ENCODE measurements around the gene ACE.
A peak's percentile ranks its signal among the peaks of the same experiment; 100 is the strongest.

The ACE gene

DNA sequence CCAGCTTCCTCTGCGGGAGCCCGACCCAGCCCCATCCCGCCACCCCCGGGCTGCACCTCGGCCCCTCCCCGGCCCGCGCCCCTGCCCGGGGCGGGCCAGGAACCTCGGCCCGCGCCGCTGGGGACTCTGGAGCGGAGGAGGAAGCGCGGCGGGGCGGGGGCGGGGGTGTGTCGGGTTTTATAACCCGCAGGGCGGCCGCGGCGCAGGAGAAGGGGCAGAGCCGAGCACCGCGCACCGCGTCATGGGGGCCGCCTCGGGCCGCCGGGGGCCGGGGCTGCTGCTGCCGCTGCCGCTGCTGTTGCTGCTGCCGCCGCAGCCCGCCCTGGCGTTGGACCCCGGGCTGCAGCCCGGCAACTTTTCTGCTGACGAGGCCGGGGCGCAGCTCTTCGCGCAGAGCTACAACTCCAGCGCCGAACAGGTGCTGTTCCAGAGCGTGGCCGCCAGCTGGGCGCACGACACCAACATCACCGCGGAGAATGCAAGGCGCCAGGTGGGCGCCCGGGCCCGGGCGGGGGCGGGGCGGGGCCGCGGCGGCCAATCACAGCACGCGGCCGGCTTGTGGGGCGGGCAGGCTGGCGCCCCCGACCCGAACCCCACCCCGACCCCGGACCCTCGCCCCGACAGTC lies at the start of gene ACE:
Gene ACE, plus strand, starts transcription at position 208 of the 626 bp plus-strand sequence. Its CDS starts 34 bp downstream, at position 242.
- peak; percentile 34 to 49 for DNase-seq

DNA sequence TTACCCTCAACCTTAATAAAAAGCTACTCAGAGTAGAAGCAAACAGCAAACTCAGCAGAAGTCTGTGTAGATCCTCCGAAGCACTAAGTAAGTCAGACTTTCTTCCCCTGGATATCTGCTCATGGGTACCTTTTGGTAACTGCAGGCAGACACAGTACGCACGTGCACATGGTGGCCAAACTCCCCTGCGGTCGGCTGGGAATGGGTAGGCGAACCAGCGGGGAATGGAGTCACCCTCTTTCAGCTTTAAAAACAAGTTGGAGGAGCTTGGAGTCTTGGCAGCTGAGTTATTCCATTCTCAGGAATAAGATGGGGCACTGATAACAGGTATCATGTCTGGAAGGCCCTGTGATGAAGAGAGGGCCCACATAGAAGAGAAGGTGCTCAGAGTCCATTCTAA lies 47.1 kb upstream of the ACE start:
- no peak for DNase-seq

DNA sequence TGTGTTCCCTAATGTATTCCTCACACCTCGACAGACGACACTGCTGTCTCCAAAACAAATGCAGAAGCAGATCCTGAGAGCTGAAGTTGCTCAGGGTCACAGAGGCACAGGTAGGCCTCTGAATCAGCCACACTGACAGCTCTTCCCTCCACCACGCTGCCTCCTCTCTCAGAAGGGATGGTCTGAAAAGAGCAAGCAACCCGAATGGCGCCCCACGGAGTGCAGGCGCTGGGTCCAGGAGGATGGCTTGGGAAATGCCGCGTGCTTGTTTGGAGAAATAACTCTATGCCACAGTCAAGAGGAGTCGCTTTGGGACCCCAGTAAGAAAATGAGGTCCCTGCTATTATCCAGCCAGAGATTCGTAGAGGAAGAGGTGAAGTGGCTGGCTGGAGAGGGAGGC lies 46.6 kb upstream of the ACE start:
- no peak for DNase-seq

DNA sequence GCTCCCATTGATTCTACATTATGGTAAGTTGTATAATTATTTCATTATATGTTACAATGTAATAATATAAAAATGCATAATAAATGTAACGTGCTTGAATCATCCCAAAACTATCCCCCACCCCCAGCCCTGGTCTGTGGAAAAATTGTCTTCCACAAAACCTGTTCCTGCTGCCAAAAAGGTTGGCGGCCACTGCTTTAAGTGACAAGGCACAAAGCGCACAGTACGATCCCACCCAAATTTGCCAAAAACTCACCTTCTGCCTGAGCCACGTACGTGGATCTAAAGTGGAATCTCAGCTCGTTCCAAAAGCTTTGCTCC lies 45.3 kb upstream of the ACE start:
- no peak for DNase-seq

DNA sequence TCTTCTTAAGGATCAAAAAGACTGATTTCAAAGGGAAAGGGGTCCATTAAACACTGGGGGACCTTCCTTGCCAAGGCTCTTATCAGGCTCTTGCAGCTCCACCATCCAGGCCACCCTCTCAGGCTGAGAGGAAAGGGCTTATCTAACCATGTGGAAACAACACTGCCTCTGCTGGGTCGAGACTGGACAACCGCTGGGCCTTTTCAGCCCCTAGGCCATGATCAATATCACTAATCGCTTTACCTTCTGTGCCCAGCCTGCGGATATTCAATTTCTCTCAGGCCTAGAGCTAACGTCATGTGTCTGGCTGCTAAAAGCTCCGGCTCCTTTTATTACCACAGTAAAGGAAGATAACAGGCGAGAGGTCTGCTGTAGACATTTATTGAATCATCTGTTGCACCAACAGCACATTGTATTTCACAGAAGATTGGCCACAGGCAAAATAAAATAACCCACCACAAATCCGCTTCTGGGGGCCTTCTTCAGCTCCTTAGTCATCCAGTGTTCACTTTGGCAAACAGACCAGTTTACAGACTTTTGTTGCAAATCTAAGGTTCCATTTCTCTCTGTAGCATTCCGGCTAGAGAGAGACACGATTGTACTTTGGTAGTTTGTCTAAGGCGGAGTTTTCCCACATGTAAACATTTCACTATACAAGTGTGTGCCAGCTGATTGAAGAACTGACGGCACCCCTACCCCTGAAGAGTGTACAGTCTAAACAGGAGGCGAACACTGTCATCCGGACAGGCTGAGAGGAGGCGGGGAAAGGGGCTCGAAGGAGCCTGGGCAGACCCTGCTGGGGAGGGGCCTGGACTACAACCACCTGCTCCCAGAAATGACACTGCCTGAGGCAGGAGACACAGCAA lies 44.7 kb upstream of the ACE start:
- DNase-seq: no peak

DNA sequence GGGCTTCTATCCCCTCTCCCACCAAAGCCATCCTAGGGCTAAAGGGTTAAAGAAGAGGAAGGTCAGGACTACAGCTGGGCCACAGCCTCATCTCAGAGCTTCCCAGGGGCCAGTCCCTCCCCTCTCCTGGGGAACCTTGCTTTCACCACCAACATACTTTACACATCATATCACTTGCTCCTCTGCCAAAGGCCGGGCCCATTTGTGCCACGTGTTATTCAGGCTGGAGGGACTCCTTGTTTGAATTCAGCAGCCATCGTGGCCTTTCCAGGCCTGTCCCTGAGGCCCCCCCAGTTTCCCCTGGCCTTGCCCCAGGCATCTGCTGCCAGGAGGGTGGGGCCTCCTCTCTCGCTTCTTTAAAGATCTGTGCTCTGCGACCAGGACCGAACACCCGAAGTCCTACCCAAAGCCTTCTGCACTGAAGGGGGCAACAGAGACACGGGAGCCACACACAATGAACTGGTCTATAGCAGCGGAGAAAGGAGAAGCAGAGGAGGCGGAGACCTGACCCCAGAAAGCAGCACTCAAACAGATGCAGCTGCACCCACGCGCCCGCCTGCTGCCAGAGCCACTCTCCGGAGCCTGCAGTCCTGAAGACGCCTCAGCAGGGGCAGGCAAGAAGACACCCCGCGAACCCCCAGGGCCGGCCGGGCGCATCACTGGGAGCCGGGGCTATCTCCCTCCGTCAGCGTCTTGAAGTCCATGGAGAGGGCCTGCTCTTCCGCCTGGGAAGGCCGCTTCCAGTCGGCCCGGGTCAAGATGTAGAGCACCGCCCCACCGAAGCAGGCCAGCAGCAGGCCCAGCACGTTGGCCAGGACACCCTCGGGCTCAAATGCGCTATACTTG lies 42.9 kb upstream of the ACE start:
- DNase-seq: no peak

DNA sequence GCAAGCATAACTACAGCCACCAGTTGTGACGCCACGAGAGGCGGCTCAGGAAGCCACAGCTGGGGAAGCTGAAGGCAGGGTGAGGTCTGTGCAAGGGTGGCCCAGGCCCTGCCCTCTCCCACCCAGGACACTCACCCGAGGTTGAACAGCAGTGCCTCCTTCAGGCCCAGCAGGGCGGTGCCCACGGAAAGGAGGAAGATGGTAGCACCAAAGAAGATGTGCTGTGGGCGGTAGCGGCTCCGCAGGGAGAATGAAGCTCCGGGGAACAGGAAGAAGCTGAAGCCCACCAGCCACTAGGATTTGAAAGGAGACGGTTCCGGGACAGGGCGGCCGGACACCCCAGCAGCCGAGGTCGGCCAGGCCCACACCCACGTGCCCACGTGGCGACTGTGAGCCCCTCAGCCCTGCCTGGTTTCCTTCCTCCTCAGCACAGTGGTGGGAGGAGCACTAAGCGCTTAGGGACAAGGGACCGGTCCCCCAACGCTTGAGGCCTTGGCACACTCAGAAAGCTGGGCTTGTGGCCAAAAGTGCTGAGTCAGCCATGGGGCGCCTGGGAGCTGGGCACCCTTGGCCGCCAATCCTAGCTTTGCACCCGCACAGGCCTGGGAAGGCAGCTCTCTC lies 41.8 kb upstream of the ACE start:
- no peak for DNase-seq

DNA sequence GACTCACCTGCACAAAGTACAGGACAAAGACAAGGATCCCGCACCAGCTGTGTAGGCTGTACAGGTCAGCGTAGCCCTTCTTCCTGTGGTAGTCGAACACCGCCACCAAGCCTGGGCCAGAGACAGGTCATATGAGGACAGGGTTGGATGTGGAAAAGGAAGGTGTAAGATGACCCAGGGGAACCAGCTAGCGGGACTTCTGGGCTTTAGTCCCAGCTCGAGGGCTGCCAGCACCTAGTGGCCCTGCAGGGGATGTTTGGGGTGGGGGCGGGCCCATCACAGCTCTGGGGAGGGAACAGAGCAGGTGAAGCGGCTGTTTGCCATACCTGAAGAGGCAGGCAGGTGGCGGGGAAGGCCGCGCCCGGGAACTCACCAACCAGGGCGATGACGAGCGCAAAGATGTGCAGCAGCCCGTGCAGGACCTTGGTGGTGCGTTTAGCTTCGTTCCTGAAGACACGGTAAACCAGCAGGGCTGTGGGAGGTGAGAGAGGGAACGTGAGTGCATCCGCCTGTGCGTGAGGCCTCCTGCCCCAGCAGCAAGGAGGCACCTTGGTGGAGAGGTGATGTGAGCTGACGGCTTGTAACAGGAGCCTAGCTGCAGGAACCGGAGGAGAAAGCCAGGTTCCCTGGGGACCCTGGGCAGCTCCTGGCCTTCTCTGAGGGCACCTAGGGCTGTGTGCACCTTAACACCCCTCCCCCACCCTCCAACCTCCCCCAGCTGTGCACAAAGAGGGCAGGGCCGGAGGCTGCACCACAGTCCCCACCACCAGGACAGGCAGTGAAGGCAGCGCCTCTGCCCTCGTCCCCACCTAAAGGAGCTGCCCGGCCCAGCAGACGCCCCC lies 41.0 kb upstream of the ACE start:
- DNase-seq: no peak

DNA sequence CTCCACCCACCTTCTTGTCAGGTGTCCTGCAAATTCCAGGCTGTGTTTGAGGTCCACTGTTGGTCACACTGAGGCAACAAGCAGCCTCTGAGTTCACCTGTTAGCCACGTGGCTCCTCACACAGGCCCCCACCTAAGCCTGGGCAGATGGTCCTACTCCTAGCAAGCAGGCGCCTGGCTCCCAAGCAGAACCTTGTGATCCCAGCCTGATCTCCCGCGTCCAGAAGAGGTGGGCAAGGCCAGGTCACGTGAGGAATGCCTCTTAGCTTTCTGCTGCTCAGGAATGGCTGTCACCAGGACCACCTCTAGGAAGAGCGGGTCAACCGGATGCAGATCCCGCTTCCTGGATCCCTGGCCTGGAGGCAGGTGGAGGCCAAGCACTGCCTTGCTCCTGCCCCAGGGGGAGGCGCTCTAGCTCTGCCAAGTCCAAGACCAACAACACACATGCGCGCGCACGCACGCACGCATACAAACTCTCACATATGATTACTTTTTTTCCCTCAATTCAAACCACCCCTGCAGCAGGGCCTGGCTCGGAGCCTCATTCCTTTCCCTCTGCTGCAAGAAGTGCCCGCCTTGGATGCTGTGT lies 40.2 kb upstream of the ACE start:
- DNase-seq: no peak

DNA sequence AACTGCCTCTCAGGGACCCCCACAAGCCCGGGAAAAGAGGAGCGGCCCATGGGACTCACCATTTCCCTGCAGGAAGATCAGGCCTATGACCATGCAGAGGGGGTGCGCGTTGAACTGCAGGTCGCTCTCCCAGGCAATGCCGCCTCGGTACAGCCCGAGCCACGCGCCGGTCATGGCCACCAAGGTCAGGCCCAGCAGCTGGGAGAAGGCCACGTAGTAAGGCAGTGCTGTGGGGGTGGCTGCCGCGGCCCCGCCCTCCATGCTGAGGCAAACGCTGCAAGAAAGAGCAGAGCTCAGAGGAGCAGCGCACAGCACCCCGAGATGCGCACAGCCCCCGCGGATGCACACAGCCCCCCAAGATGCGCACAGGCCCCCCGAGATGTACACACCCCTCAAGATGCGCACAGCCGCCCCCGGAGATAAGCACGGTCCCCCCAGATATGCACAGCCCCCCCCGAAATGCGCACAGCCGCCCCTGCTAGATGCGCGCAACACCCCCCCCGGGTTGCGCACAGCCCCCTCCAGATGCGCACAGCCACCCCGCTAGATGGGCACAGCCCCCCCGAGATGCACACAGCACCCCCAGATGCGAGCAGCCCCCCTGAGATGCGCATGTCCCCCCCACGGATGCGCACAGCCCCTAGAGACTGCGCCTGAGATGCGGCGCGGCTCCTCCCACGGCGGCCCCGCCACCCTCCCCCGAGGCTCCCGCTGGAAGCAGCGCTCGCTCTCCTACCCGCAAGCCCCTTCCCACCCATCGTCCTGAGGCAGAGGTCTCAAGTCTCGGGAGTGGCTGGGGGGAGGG lies 39.4 kb upstream of the ACE start:
- DNase-seq: no peak

DNA sequence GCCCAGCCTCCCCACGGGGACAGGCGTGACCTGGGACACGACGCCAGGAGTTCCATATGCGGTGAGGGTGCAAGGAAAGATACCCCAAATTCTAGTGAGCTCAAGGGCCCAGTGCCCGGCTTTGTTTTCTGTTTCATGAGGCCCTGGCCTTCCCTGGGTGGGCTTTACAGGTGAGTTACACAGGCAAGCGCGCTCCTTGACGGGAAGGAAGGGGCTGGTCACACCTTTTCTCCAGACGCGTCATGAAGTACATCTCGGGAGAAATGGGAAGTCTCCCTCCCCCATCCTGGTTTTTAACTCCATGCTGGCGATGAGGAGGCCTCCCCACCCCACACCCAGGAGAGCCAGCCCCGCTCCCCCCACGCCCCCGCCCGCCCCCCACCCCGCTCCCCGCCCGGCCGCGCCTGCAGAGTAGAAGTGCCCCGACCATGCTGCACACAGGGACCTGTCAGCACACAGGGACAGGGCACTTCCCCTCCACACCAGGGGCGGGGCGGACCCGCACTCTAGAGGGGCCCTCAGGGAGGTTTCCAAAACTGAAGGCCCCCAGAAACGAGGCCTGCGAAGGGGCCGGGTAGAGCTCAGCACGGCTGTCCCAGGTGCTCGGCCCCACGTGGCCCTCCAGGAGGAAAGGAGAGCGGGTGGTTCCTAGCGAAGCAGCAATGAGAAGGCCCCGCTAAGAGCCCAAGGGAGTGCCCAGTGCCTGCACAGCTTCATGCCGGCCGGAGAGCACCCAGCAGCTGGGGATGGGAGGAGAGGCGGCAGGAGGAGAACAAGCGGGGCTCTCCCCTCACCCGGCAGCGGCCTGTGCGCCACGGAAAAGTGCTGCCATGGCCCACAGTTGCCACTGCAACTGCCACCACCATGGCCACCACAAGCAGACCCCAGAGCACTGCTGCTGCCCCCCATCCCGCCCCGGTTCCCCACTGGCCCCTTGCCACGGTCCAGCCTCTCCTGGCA lies 38.5 kb upstream of the ACE start:
- no peak for DNase-seq

DNA sequence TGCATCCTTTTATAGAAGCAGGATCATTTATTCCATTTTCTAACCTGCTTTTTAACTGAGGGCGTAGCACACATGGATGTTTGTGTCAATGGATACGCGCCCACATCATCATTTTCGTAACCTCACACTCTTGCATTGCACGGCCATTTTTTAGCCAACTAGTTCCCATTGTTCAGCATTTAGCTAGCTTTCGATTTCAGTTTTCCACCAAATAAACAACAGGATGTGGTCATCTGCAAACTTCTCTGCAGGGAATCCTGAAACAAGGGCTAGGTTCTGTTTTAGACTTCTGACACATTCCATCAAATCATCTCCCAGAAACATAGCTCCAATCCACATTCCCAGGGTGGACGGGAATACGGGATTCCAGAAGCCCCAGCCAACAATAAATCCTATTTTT lies 37.2 kb upstream of the ACE start:
- no peak for DNase-seq

DNA sequence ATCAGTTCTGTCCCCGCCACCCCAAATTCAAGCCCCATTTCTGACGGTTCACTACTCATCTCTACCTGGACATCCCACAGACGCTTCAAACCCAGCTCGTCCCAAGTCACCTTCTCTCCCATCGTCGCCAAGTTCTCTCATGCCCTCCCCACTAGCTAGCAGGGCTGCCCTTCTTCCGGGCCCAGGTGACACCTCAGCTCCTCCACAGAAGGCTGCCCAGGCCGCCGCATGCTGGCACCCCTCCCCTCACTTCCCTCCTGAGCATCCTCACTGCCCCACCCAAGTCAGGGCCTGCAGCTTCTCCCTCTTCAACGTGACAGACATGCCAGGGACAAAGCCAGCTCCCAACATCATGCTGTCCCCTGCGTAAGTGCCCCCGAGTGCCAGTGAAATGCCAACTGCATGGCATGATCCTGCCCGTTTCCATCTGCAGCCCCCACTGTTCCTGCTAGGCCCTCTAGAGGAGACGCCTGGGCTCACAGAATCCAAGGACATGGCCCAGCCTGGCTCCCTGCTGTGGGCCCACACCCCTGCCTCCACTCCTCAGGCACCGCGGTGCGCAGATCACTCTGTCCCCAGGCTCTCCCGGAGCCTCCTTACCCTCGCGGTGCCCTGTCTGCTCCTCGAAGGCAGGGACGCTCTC lies 36.6 kb upstream of the ACE start:
- no peak for DNase-seq

DNA sequence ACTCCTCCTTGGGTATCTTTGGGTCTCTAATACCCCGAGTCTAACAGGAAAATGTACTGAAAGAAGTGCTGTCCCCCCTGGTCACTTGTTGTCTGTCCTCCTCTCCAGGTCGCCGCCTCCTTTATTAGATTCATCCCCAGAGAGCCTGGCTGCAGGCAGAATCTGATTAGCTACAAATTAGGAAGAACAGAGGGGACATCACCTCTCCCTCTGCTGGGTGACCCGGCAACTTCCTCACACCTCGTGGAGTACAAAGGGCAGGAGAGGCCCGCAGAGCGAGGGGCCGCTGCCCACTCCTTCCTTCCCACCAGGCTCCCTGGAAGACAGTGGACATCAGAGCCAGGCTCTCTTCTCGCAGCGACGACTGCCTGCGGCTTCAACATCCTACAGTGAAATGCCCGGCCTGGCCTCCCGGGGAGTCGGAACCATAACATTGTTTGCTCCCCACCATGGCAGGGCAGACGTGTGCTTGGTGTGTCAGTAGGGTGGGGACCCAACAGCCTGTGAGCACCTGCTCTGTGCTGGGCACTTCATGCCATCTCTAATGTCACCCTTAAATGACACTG lies 36.0 kb upstream of the ACE start:
- no peak for DNase-seq

DNA sequence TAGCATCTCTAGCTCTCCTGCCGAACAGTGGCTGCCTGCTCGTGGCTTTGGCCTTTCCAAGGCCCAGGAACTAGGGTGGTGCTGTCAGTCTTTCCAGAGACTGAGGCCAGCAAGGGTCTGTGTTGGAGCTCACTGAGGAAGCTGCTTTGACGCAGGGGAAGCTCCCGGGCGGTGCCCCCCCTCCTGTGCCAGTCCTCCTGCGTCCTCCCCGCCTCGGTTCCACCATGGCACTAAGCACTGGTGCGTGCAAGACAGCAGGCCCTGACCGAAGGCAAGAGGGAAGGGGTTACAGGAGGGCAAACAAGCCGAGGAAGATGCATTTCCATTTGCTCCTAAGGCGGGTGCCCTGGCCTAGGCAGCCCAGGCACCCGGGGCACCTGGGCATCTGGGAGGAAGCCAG lies 35.2 kb upstream of the ACE start:
- DNase-seq: no peak

DNA sequence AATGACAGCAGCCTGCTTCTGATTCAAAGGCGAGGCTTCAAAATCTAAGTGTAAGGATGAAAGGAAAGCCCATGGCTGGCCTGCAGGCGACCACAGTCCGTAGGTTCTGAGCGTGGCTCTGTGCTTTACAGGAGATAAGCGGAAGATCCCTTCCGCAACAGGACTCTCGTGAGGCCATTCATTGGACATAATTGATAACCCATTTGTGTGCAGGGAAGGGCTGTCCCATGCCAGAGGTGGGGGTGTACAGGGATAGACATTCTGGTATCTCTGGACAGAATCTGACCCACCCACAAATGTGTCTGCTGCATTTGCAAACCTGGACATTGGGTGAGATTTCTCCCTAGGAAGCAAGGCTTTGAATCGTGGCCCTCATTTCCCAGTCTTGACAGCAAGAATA lies 34.8 kb upstream of the ACE start:
- no peak for DNase-seq

DNA sequence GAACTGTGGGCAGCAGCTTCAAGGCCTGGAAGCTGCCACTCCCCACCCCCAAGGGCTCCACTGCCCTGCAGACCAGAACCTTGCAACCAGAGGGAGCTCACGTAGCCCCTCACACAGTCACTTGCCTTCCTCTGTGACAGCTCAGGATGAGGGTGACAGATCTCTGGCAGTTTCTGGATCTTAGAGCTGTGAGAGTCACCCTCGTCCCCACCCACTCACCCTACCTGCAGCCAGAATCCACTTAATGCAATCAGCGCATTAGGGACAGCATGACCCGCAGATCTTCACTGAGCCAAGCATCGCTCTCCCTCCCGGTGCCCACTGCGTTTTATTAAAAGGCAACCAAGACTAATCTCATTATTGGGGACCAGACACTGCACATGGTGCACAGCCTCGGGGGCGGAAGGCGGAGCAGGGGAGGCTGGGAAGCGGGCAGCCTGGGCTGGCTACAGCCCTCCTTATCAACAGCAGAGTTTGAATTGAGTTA lies 34.3 kb upstream of the ACE start:
- no peak for DNase-seq

DNA sequence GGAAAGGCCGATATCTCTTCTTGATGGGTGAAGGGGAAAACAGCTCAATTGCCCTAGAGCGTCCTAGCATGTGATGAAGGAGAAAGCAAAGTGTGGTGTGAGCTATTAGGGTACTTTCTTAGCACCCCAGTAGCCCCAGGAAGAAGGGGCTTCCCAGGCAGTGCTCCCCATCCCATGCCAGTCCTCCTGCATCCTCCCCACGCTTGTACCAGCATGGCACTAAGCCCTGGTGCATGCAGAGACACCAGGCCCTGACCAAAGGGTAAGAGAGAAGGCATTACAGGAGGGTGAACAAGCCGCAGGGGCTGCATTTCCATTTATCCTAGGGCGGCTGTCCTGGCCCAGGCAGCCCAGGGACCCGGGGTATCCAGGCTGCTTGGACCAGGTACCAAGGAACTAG lies 33.8 kb upstream of the ACE start:
- DNase-seq: no peak

DNA sequence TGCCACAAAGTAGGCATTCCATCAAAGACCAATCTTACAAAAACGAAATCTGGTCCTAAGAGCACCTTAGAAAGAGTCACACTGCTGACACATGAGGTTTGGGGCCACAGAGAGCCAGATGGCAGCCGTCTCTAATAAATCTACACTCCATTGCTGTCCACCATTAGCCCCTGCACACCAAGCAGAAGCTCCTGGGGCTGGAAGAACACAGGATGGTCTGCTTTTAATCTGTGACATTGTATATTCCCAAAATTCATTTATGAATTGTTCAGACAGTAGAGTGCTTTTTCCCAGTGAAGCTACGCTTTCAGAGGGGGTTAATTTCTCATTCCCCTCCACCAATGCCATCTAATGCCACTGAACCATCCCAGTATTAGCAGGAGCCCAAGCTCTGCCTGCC lies 32.4 kb upstream of the ACE start:
- DNase-seq: no peak
